ENCODE results near the gene SMAD5. TPM values are rescaled to one million over a fixed set of nuclear protein-coding genes. Genes with fewer than 3 reads are reported as not detected.

Gene SMAD5
- total RNA-seq, 4 donors from 2014 or later, result 51.8 to 122 (median 63.3) TPM

DNA sequence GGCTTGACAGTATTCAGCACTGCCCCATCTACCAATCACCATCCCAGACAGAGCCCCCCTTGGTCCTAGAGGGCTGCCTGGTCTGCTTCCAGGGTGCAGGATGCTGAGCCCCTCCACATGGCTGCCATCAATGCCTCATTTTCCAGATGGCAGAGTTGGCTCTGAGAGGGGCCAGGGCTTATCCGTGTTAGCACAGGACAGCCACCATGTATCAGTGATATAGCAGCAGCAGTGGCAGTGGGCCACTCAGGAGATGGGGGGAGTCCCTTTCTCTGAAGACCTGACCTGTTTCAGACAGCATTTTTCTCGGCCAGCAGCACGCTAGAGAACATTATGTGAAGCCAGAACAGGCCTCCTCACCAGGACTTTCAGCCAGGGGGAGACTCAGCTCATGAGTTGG is 61.9 kb downstream of the SMAD5 start:
- H3K4me3 ChIP-seq (replicated peaks in 1 of 3), result no peak overlapping the region
- H3K36me3 ChIP-seq, result no peaks in the 10 kb centered on the region
- TF ChIP-seq, protein P1, sequence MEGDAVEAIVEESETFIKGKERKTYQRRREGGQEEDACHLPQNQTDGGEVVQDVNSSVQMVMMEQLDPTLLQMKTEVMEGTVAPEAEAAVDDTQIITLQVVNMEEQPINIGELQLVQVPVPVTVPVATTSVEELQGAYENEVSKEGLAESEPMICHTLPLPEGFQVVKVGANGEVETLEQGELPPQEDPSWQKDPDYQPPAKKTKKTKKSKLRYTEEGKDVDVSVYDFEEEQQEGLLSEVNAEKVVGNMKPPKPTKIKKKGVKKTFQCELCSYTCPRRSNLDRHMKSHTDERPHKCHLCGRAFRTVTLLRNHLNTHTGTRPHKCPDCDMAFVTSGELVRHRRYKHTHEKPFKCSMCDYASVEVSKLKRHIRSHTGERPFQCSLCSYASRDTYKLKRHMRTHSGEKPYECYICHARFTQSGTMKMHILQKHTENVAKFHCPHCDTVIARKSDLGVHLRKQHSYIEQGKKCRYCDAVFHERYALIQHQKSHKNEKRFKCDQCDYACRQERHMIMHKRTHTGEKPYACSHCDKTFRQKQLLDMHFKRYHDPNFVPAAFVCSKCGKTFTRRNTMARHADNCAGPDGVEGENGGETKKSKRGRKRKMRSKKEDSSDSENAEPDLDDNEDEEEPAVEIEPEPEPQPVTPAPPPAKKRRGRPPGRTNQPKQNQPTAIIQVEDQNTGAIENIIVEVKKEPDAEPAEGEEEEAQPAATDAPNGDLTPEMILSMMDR (IDR thresholded peaks at IDR 0.05), result no peak
- no peak for TF ChIP-seq POLR2A (IDR thresholded peaks at IDR 0.05)
- DNase-seq, result no peak
- no peak overlapping the region for H3K27ac ChIP-seq
- peaks cover 13 to 18% of the 10 kb centered on the region in 2 donors for H3K4me1 ChIP-seq
- intact Hi-C loops (cut with DNase I), result no loop called here
- WGBS, 2 donors, result 75 to 100% methylated on average over 2 to 3 of the region's 3 CpGs
- no peaks in the 10 kb centered on the region for H3K9me3 ChIP-seq
- H3K27me3 ChIP-seq, result no peaks in the 10 kb centered on the region

DNA sequence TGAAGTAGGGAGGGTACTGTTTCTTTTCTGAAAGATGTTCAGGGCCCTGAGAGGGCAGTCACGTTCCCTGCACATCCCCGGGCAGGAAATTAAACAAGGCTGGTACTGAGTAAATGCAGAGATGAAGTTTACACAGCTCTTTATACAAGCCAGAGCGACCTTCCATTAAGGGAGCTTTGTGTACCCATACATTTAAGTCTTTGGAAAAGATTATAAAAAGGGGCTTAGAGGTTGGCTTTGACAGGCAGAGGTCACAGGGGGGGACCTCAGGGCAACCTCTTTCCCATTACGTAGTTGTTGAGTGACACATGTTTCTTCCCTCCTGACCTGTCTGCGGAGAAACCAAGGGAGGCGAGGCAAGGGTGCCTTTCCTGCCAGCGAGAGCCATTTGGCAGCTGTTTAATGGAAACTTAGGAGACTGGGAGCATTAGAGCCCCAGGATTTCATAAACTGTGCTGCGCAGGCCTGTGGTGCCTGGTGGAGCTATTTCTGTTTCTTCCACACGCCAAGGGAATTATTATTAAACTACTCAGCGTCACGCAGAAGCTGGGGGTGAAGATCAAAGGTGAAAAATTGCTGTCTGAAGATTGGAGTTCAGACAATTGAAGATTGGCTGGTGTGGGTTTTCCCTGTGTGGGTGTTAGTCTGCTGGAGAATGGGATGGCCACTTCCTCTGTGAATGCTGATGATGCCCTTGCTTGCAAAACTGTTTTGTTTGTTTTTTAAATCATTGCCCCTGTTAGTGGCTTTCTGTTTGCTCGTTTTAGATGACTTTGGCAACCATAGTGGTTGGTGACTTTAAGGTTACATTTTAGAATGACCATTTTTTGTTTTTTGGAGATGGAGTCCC is 63.6 kb downstream of the SMAD5 start:
- TF ChIP-seq, protein P1 (IDR thresholded peaks at IDR 0.05), result no peak
- no peak for TF ChIP-seq POLR2A (IDR thresholded peaks at IDR 0.05)
- Histone ChIP-seq H3K36me3 (no peaks in the 10 kb centered on the region), H3K27me3 (no peaks in the 10 kb centered on the region), H3K9me3 (no peaks in the 10 kb centered on the region), H3K4me3 (replicated peaks in 1 of 3) (no peak overlapping the region), H3K4me1 (peaks cover 13 to 18% of the 10 kb centered on the region in 2 donors), H3K27ac (no peak overlapping the region)
- WGBS, 2 donors, result 79 to 81% methylated on average over 12 of the region's 12 CpGs
- intact Hi-C loops (cut with DNase I), result no loop called here
- no peak for DNase-seq

DNA sequence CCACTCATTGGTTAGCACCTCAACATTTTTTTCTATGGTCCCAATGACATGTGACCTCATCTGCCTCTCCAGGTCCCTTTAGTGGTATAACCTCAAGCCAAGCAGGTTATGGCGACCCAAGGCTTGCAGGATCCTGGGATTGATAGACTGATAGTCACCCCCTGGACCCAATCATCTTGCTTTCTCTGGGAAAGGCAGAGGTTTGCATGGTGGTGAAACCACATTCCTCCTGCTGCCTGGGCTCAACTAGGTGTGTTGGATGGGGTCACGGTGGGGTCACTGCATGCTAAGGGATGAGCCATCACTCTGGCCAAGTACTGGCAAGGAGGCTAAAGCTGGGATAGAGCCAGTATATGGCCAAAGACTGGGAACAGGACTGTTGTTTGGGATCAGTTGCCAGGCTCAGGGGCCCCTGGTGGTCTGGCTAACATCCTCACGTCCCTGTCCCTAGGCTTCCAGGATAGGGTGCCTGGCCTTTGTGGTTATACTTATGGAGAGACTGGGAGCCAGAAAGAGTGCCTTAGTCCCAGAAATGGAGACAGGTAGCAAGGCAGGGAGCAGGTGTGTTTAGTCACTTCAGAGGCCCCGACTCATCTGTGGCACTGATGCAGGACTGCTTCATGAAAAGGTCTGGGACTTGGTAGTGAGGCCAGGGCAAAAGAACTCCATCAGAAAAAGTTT is 65.0 kb downstream of the SMAD5 start:
- H3K27me3 ChIP-seq, result no peaks in the 10 kb centered on the region
- 92 to 100% methylated on average over 4 of the region's 4 CpGs for WGBS, 2 donors
- no peaks in the 10 kb centered on the region for H3K36me3 ChIP-seq
- intact Hi-C loops (cut with DNase I), result no loop called here
- no peak for DNase-seq
- peaks cover 3 to 5% of the 10 kb centered on the region in 2 donors for H3K4me1 ChIP-seq
- H3K4me3 ChIP-seq (replicated peaks in 1 of 3), result no peak overlapping the region
- TF ChIP-seq POLR2A (IDR thresholded peaks at IDR 0.05), result no peak
- TF ChIP-seq, protein P1 (IDR thresholded peaks at IDR 0.05), result no peak
- H3K9me3 ChIP-seq, result no peaks in the 10 kb centered on the region
- no peak overlapping the region for H3K27ac ChIP-seq

DNA sequence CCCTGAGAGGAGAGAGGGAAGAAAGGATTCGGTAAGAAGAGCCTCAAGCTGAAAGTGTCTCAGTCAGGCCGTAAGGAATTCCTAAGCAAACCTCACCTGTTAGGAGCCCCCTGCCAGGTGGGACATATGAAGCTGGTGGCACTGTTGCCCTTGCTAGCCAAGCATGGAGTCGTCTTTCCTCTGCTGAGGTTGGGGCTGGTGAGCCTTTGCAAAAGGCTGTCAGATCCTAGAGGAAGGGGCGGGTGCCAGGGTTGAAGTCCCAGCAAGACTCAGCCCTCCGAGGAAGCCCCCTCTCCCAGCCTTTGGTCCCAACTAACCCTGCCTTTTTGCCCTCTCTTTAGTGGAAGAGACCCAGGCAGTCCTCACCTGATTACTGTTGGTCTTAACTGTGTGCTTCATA is 65.8 kb downstream of the SMAD5 start:
- no peak for DNase-seq
- 85 to 93% methylated on average over 5 of the region's 5 CpGs for WGBS, 2 donors
- Histone ChIP-seq H3K27me3 (no peaks in the 10 kb centered on the region), H3K27ac (no peak overlapping the region), H3K9me3 (no peaks in the 10 kb centered on the region), H3K36me3 (no peaks in the 10 kb centered on the region), H3K4me1 (no peaks in the 10 kb centered on the region), H3K4me3 (replicated peaks in 1 of 3) (no peak overlapping the region)
- TF ChIP-seq POLR2A (IDR thresholded peaks at IDR 0.05), result no peak
- TF ChIP-seq, protein P1 (IDR thresholded peaks at IDR 0.05), result no peak
- intact Hi-C loops (cut with DNase I), result no loop called here

DNA sequence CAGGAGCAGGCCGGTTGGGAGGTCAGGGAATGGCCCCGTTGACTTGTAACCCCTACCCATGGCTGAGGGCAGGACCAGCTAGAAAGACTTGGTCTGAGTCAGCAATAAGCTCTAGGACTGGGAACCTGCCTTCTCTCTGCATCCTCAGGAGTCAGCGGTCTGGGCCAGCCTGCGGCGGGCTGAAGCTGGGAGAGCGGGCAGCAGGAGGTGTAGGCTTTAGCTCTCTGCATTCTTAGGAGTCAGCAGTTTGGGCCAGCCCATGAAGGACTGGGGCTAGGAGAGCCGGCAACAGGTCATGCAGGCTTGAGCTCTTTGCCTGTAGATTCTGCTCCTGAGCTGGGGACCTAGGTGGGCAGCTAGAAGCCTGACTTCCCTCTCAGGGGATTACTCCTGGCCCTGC is 66.8 kb downstream of the SMAD5 start:
- no peak for DNase-seq
- Histone ChIP-seq H3K27ac (no peak overlapping the region), H3K4me1 (no peaks in the 10 kb centered on the region), H3K4me3 (replicated peaks in 1 of 3) (no peak overlapping the region), H3K36me3 (no peaks in the 10 kb centered on the region), H3K27me3 (no peaks in the 10 kb centered on the region), H3K9me3 (no peaks in the 10 kb centered on the region)
- TF ChIP-seq, protein P1 (IDR thresholded peaks at IDR 0.05), result no peak
- TF ChIP-seq POLR2A (IDR thresholded peaks at IDR 0.05), result no peak
- WGBS, 2 donors, result 83 to 86% methylated on average over 3 to 7 of the region's 7 CpGs
- intact Hi-C loops (cut with DNase I), result no loop called here

All from thyroid gland (tissue), 4 donors.